Rectal smooth muscle tissue (tissue), 1 donor: ENCODE results near the gene RUSF1.

ENCODE experiments used
- H3K27ac ChIP-seq: one replicate; pipeline ENCODE4 v1.7.0; 2013; ENCODE audit warnings: low read depth, low read length, inconsistent platforms
- H3K27me3 ChIP-seq: one replicate; pipeline ENCODE4 v1.7.0; 2013; ENCODE audit warnings: low read length; ENCODE audit not compliant: control insufficient read depth, insufficient read depth
- H3K36me3 ChIP-seq: one replicate; pipeline ENCODE4 v1.7.0; 2013; ENCODE audit warnings: low read length; ENCODE audit not compliant: control insufficient read depth, insufficient read depth
- H3K4me1 ChIP-seq: one replicate; pipeline ENCODE4 v1.7.0; 2013; ENCODE audit warnings: low read length; ENCODE audit not compliant: control insufficient read depth, insufficient read depth
- H3K4me3 ChIP-seq: one replicate; pipeline ENCODE4 v1.7.0; 2013; ENCODE audit warnings: low read length
- H3K9ac ChIP-seq: one replicate; pipeline ENCODE4 v1.7.0; 2013; ENCODE audit warnings: low read length

The RUSF1 gene

DNA sequence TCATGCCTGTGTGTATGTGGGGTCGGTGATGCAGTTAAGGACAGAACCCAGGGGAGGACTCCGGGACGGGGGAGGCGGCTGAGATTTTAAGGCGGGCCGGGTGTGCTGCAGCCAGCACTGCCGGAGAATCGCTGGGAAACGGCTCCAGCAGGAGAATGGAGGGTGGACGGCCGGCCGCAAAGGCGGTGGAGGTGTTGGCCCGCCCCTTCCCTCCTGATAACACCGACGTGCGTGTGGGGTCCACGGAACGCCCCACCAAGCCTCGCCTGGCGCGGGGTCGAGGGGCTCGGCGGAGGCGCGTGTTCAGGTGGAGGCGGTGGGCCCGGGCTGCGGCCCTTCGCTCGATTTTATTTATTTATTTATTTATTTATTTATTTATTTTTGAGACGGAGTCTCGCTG lies 66.2 kb downstream of the RUSF1 start:
- H3K36me3 ChIP-seq = no peaks in the 10 kb centered on the region
- H3K4me1 ChIP-seq = no peaks in the 10 kb centered on the region
- no peak overlapping the region for H3K4me3 ChIP-seq
- H3K27ac ChIP-seq = no peak overlapping the region
- no peak overlapping the region for H3K9ac ChIP-seq
- no peaks in the 10 kb centered on the region for H3K27me3 ChIP-seq

DNA sequence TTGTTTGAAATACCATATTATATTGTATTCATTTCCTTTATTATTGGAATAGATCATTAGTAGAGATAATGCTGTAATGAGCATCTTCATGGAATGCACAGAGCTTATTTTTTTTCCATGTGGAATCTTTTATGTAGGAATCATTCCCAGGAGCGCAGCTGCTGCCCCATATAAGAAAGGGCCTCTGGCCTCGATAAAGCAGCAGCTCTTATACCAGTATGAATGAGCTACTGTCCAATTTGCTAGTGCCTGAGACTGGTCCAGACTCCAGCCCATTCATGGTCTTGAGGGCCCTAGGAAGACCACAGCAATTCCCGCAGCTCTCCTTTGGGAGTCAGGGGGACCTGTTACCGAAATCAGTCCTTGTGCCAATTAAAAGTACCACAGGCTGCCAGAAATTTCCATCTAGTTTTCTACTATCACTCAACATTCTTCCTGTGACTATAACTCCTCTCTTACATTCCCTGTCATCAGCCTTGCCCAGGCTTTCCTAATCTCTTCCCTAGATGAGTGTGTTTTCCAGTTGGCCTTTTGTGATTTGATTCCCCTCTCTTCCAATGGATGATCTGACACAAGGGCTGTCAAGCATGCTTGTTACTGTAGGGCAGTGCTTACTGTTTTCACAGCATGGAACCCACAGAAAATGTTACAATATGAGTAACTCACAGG lies 67.5 kb downstream of the RUSF1 start:
- no peak overlapping the region for H3K27ac ChIP-seq
- H3K9ac ChIP-seq = no peak overlapping the region

DNA sequence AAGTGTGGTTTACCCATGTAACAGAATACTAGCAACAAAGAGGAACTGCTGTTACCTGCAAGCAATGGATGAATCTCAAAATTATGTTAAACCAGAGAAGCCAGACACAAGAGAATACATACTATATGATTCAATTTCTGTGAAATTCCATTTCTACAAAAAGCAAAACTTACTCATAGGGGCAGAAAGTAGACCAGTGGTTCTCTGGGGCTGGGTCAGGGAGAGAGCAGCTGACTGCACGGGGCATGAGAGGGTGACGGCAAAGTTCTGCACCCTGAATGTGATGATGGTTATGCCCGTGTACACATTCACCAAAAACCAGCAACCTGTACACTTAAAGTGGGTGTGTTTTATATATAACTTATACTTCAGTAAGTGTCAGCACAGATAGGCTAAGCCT lies 68.7 kb downstream of the RUSF1 start:
- H3K4me3 ChIP-seq = no peak overlapping the region
- H3K9ac ChIP-seq = no peak overlapping the region
- no peak overlapping the region for H3K27ac ChIP-seq
- no peaks in the 10 kb centered on the region for H3K27me3 ChIP-seq
- H3K4me1 ChIP-seq = no peaks in the 10 kb centered on the region
- no peaks in the 10 kb centered on the region for H3K36me3 ChIP-seq

More for the DNA sequence above, 67.5 kb downstream of the RUSF1 start:
- Histone ChIP-seq H3K27me3 (no peaks in the 10 kb centered on the region), H3K36me3 (no peaks in the 10 kb centered on the region), H3K4me1 (no peaks in the 10 kb centered on the region), H3K4me3 (no peak overlapping the region)
